NCI-H460 (cell line): ENCODE results near the gene LAMA3. TPM values are rescaled to one million over a fixed set of nuclear protein-coding genes. Genes with fewer than 3 reads are reported as not detected.
A peak's percentile ranks its signal among the peaks of the same experiment; 100 is the strongest.

Source experiments
- DNase-seq: peaks from one replicate; pipeline ENCODE4 v3.0.0-alpha.2; 2016; ENCODE audit warnings: low read depth; ENCODE audit errors: extremely low read depth
- total RNA-seq: library from RNA; depleted of rRNA; stranded (reverse); fragments of >200 nt; shearing (Covaris generic); gene quantifications from 2 replicates; pipeline ENCODE4 v1.2.3, GENCODE V29; 2014

LAMA3 gene
- total RNA-seq, 1 experiment from 2014 or later = 3.9 TPM

GRCh38 chr18:23812546-23813440 is 123.5 kb downstream of the LAMA3 start:
- DNase-seq = peak; percentile 13

- DNase-seq = no peak
Observed at GRCh38 chr18:23814991-23815614, 125.8 kb downstream of the LAMA3 start.

GRCh38 chr18:23816021-23816420 is 126.8 kb downstream of the LAMA3 start:
- DNase-seq = no peak

GRCh38 chr18:23816740-23817139 is 127.5 kb downstream of the LAMA3 start:
- DNase-seq = no peak

GRCh38 chr18:23819001-23819400 is 129.7 kb downstream of the LAMA3 start:
- no peak for DNase-seq

GRCh38 chr18:23822590-23823385 is 133.5 kb downstream of the LAMA3 start:
- no peak for DNase-seq

- DNase-seq = no peak
Observed at GRCh38 chr18:23824240-23824639, 135.0 kb downstream of the LAMA3 start.

- no peak for DNase-seq
Observed at GRCh38 chr18:23824669-23825068, 135.4 kb downstream of the LAMA3 start.

- no peak for DNase-seq
Observed at GRCh38 chr18:23825496-23825895, 136.2 kb downstream of the LAMA3 start.

- no peak for DNase-seq
Observed at GRCh38 chr18:23825978-23826405, 136.7 kb downstream of the LAMA3 start.

GRCh38 chr18:23826850-23827620 is 137.8 kb downstream of the LAMA3 start:
- DNase-seq = no peak

GRCh38 chr18:23827681-23828080 is 138.4 kb downstream of the LAMA3 start:
- no peak for DNase-seq

- DNase-seq = peak; percentile 1
Observed at GRCh38 chr18:23828426-23828825, 139.2 kb downstream of the LAMA3 start.

- no peak for DNase-seq
Observed at GRCh38 chr18:23832911-23833310, 143.7 kb downstream of the LAMA3 start.

- no peak for DNase-seq
Observed at GRCh38 chr18:23833714-23834113, 144.5 kb downstream of the LAMA3 start.

- DNase-seq = no peak
Observed at GRCh38 chr18:23835091-23835490, 145.8 kb downstream of the LAMA3 start.

- no peak for DNase-seq
Observed at GRCh38 chr18:23835506-23835905, 146.3 kb downstream of the LAMA3 start.

- no peak for DNase-seq
Observed at GRCh38 chr18:23837591-23837990, 148.3 kb downstream of the LAMA3 start.

- no peak for DNase-seq
Observed at GRCh38 chr18:23838233-23838632, 149.0 kb downstream of the LAMA3 start.

- DNase-seq = no peak
Observed at GRCh38 chr18:23838801-23839366, 149.6 kb downstream of the LAMA3 start.
